ENCODE measurements around the gene PLIN4. TPM values are rescaled to one million over a fixed set of nuclear protein-coding genes. Genes with fewer than 3 reads are reported as not detected.

Gene PLIN4
- total RNA-seq, 2 donors from 2014 or later: 0.33 to 0.66 TPM

GRCh38 chr19:4453232-4454179 is 64.8 kb downstream of the PLIN4 start:
- Histone ChIP-seq H3K4me1 (ENCODE audit: control insufficient read depth, insufficient read depth, low read length) (no peaks in the 10 kb centered on the region), H3K27me3 (ENCODE audit: control insufficient read depth, insufficient read depth, low read length, poor library complexity, severe bottlenecking) (no peaks in the 10 kb centered on the region), H3K27ac (ENCODE audit: low read depth, low read length) (no peak overlapping the region), H3K4me3 (ENCODE audit: low read length) (no peak overlapping the region), H3K9ac (ENCODE audit: extremely low read depth, low read length, poor library complexity, severe bottlenecking) (no peak overlapping the region), H3K36me3 (ENCODE audit: control insufficient read depth, insufficient read depth, low read length) (peaks cover 17% of the 10 kb centered on the region), H3K9me3 (ENCODE audit: control insufficient read depth, low read length) (no peaks in the 10 kb centered on the region)
- peaks cover 20% of the 10 kb centered on the region for H3K36me3 Mint-ChIP-seq (ENCODE audit: low read depth)
- H3K4me1 Mint-ChIP-seq: peaks cover 7% of the 10 kb centered on the region
- no peak for TF ChIP-seq CTCF (conservative IDR thresholded peaks at IDR 0.05)
- H3K9me3 Mint-ChIP-seq: no peaks in the 10 kb centered on the region
- 90 to 92% methylated on average over 13 to 34 of the region's 34 CpGs for WGBS, 2 experiments (ENCODE audit: insufficient coverage in 1 of 2, insufficient read length in 1 of 2)
- no peak overlapping the region for H3K4me3 Mint-ChIP-seq
- no peak for DNase-seq
- no peaks in the 10 kb centered on the region for H3K27me3 Mint-ChIP-seq (ENCODE audit: insufficient read depth)
- no peak overlapping the region for H3K27ac Mint-ChIP-seq

GRCh38 chr19:4452230-4452990 is 65.9 kb downstream of the PLIN4 start:
- Histone ChIP-seq H3K36me3 (ENCODE audit: control insufficient read depth, insufficient read depth, low read length) (peaks cover 25% of the 10 kb centered on the region), H3K9ac (ENCODE audit: extremely low read depth, low read length, poor library complexity, severe bottlenecking) (no peak overlapping the region), H3K4me3 (ENCODE audit: low read length) (no peak overlapping the region), H3K27me3 (ENCODE audit: control insufficient read depth, insufficient read depth, low read length, poor library complexity, severe bottlenecking) (no peaks in the 10 kb centered on the region), H3K9me3 (ENCODE audit: control insufficient read depth, low read length) (no peaks in the 10 kb centered on the region), H3K4me1 (ENCODE audit: control insufficient read depth, insufficient read depth, low read length) (no peaks in the 10 kb centered on the region), H3K27ac (ENCODE audit: low read depth, low read length) (no peak overlapping the region)
- WGBS, 2 experiments (ENCODE audit: insufficient coverage in 1 of 2, insufficient read length in 1 of 2): 91 to 92% methylated on average over 21 to 24 of the region's 24 CpGs
- Mint-ChIP-seq H3K27me3 (ENCODE audit: insufficient read depth) (no peaks in the 10 kb centered on the region), H3K9me3 (no peaks in the 10 kb centered on the region), H3K27ac (no peak overlapping the region), H3K36me3 (ENCODE audit: low read depth) (peaks cover 25% of the 10 kb centered on the region), H3K4me1 (peaks cover 7% of the 10 kb centered on the region), H3K4me3 (no peak overlapping the region)
- DNase-seq: no peak
- TF ChIP-seq CTCF (conservative IDR thresholded peaks at IDR 0.05): peak; percentile 15

Other genes with a start within 250 kb of the PLIN4 start
- 1 to 10 TPM; 2.8 to 6.6 TPM for gene SHD, start 239.2 kb downstream of the PLIN4 start, total RNA-seq
- under 1 TPM; 0.58 to 0.70 TPM for gene TMIGD2, start 216.1 kb downstream of the PLIN4 start, total RNA-seq
- gene FSD1, start 213.9 kb downstream of the PLIN4 start, total RNA-seq: 10 to 100 TPM; 33.3 to 37.9 TPM
- gene STAP2, start 179.7 kb downstream of the PLIN4 start, total RNA-seq: 10 to 100 TPM; 12.7 to 13.3 TPM
- 10 to 100 TPM; 51.5 to 55.9 TPM for gene MPND, start 174.9 kb downstream of the PLIN4 start, total RNA-seq
- 10 to 100 TPM; 76.8 to 77.0 TPM for gene SH3GL1, start 117.9 kb downstream of the PLIN4 start, total RNA-seq
- gene CHAF1A, start 115.8 kb downstream of the PLIN4 start, total RNA-seq: 10 to 100 TPM; 70.7 to 76.9 TPM
- gene UBXN6, start 60.7 kb downstream of the PLIN4 start, total RNA-seq: 10 to 100 TPM; 31.2 to 36.9 TPM
- gene HDGFL2, start 46.2 kb downstream of the PLIN4 start, total RNA-seq: 100 to 1,000 TPM; 117 TPM
- gene PLIN5, start 16.7 kb upstream of the PLIN4 start, total RNA-seq: 1 to 10 TPM; 3.7 to 3.9 TPM
- gene LRG1, start 21.6 kb upstream of the PLIN4 start, total RNA-seq: 1 to 10 TPM in 1 of 2 donors, under 1 TPM in 1; 0.86 to 1.4 TPM
- gene SEMA6B, start 41.2 kb upstream of the PLIN4 start, total RNA-seq: 10 to 100 TPM; 28.9 to 67.8 TPM
- 10 to 100 TPM; 18.1 to 25.5 TPM for gene TNFAIP8L1, start 121.0 kb upstream of the PLIN4 start, total RNA-seq
- 10 to 100 TPM; 58.7 to 64.0 TPM for gene MYDGF, start 151.9 kb upstream of the PLIN4 start, total RNA-seq
- 10 to 100 TPM; 36.8 to 48.8 TPM for gene DPP9, start 205.4 kb upstream of the PLIN4 start, total RNA-seq

All from endodermal cell (in vitro differentiated cells).